GM10266 (cell line): ENCODE results near the gene SNX18.

Experiments used
- DNase-seq: peaks from one replicate; pipeline ENCODE4 v3.0.0; 2012; ENCODE audit errors: extremely low spot score
- CTCF ChIP-seq: IDR thresholded peaks from 2 replicates; pipeline ENCODE4 v1.5.1; 2012; ENCODE audit warnings: mild to moderate bottlenecking, low read depth; ENCODE audit not compliant: control insufficient read depth, insufficient read depth; ENCODE audit errors: missing control alignments

The SNX18 gene, protein sequence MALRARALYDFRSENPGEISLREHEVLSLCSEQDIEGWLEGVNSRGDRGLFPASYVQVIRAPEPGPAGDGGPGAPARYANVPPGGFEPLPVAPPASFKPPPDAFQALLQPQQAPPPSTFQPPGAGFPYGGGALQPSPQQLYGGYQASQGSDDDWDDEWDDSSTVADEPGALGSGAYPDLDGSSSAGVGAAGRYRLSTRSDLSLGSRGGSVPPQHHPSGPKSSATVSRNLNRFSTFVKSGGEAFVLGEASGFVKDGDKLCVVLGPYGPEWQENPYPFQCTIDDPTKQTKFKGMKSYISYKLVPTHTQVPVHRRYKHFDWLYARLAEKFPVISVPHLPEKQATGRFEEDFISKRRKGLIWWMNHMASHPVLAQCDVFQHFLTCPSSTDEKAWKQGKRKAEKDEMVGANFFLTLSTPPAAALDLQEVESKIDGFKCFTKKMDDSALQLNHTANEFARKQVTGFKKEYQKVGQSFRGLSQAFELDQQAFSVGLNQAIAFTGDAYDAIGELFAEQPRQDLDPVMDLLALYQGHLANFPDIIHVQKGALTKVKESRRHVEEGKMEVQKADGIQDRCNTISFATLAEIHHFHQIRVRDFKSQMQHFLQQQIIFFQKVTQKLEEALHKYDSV

GRCh38 chr5:54517512-54518145 lies at the start of gene SNX18:
Gene SNX18 (plus strand): TSS chr5:54517759. CDS start chr5:54517953, 194 bp downstream.
- TF ChIP-seq CTCF, result peak; percentile 97
- DNase-seq, result peak; percentile 96

DNA sequence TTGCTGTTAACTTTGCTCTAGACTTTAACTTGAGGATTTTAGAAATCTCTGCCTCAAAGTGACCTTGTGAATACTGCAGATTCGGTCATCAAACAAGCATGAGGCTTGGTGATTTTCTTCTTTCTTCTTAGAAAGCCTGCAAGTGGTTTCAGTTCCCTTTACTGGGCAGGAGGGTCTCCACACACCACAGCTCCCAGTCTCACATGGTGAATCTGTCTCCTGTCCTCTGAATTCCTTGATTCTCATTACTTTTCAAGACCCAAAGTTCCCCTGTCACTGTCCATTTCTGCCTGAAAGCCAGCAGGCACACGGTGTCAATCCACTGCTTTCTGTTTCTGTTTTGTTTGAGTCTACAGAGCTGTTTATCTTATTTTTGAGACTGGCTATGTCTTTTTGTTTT lies 47.9 kb upstream of the SNX18 start:
- peak; percentile 24 for DNase-seq
- TF ChIP-seq CTCF, result no peak

GRCh38 chr5:54470128-54470527 lies 47.4 kb upstream of the SNX18 start:
- DNase-seq, result no peak
- TF ChIP-seq CTCF, result no peak

DNA sequence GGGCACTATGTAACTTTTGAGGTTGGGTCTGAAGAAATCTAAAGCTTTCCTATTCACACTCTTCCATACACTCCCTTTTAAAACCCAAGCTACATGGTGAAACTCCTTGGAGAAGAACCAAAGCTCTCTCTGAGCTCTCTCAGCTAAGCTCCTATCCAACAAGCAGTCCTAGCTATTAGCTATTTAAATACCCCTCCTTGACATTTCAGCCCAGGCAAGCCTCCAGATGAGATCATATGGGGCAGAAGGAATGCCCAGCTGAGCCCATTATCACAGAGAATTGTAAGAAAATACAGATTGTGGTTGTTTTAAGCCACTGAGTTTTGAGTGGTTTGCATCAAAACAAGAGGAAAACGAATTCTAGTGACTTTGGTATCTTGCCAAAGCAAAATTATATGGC lies 46.9 kb upstream of the SNX18 start:
- TF ChIP-seq CTCF, result no peak
- DNase-seq, result no peak

GRCh38 chr5:54471398-54471797 lies 46.2 kb upstream of the SNX18 start:
- no peak for TF ChIP-seq CTCF
- no peak for DNase-seq

- DNase-seq, result no peak
Observed at GRCh38 chr5:54476682-54477081, 40.9 kb upstream of the SNX18 start.

More at GRCh38 chr5:54476682-54477081, 40.9 kb upstream of the SNX18 start:
- no peak for TF ChIP-seq CTCF
